Measurements from ENCODE around the gene HSPB7.
"Not testable (repeated sequence)": the region's sequence is repeated elsewhere in the genome, so short reads cannot be mapped to it uniquely, and the experiment has no call there.

HSPB7 gene

DNA sequence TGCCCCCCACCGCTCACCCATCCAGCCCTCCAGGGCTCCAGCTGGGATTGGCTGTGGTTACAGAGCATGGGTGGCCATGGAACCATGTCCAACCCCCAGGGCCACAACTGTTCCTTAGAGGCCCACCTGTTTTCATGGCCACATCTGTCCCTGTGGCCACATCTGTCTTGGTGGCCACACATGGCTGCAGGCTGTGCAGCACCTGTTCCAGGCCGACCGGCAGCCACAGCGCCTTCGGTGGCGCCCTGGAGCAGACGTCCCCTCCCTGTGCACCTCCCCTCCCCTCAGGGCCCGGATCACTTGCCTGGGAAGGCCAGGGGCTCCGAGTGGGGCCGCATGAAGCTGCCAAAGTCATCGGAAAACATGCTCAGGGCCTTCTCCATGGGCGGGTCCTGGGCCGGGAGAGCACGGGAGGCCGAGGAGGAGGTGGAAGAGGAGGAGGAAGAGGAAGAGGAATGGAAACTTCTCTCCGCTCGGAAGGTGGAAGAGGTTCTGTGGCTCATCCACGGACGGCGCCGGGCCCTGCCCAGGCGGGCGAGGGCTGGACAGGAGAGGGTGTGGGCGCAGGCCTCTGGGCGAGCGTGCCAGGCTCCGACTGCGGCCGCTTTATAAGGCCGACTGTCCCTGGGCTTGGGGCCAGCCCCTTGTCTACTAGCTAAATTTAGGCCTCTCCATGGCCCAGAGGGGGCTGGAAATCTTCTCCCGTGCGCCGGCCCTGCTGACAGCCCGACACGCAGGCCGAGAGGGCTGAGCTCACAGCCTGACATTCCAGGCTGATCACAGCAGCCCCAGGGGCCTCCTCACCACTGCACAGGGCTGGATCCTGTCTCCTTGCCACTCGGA is at the start of gene HSPB7:
Gene HSPB7, minus strand, starts transcription at position 583 of the 843 bp plus-strand sequence. Its CDS starts 80 bp downstream, at position 503.
- DNase-seq = no peak

DNA sequence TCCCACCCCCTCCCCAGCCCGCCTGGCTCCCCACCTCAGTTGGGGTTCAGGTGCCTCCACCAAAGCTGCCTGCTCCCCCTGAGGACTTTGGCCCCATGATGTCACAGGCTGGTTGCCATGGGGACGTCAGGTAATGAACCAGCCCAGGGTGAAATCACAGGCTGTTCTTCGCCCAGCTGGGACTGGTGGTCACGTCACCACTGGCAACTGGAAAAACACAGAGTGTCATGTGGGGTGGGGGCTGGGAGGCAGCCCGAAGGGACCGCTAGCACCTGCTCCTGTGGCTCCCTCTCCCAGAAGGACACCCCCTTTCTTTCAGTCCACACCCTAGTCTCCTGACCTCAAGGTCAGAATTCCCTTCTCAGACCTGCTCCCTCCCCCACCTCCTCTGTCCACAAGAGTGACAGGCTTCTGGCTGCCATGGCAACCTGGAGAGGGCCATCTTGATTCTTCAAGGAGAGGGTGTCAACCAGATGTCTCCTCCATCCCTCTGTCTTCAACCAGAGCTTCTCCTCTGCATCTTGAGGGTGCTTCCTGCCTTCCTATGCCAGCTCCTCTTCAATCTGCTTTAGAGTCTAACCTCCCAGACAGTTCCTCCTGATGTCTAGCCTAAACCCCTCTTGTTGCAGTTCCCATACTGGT is 49.4 kb upstream of the HSPB7 start:
- DNase-seq = no peak

DNA sequence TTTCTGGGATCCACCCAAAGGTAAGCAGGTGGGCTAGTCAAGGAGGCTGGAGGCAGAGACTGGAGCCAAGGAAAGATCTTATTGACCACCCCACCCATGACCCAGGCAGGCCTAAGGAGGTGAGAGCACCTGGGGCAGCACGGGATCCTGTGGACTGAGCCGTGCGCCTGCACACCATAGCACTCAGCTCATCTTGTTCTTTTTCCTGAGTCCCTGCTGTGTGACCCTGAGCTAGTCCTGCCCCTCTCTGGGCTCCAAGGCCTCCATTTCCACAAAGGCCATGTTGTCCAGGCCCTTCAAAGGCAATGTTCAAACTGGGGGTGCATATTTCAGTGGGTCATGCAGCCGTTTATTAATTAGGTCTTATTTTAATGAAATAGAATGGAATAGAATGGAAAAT is 48.4 kb upstream of the HSPB7 start:
- DNase-seq = no peak

DNA sequence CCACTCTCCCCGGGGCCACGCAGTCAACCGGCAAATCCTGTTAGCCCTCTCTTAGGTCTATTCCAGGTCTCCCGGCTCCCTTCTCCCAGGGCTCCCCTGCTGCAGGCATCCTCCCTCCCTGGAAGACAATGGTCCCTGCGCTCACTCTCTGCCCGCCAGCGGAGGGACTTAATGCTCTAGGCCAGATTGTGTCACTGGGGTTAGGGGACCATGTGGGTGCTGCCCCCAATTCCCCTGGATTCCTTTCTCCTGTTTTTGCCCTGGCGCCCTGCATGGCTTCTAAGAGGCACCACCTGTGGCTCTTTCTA is 47.4 kb upstream of the HSPB7 start:
- no peak for DNase-seq

DNA sequence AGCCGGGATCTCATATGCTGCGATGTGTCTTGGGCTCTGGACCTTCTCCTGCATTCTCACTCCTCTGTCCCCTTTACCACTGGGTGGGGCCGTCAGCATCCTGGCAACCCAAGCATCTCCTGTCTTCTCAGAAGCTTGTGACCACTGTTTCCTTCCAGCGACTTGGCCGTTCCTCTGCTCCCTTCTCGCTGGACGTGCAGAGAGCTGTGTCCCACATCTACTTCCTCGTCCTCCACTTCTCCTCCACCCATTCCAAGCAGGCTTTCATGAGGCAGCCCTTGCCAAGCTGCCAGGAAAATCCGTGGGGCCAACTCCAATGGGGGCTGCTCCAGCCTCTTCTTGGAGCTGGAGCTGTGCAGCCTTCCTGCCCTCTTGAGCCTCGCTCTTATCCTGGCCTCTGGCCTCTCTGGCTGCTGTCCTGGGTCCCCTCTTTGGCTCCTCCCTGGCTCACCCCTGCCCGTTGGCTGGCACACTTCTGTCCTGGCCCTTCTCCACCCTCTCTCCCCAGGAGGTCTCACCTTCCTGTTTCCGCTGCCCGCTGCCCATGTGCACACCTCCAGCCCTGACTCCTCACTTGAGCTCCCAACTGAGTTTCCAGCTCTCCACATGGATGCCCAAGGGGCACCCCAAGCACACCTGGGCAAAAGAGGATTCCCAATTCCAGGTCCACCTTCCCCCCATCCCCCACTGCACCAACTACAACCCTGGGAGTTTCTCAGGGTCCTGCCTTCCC is 46.9 kb upstream of the HSPB7 start:
- no peak for DNase-seq

DNA sequence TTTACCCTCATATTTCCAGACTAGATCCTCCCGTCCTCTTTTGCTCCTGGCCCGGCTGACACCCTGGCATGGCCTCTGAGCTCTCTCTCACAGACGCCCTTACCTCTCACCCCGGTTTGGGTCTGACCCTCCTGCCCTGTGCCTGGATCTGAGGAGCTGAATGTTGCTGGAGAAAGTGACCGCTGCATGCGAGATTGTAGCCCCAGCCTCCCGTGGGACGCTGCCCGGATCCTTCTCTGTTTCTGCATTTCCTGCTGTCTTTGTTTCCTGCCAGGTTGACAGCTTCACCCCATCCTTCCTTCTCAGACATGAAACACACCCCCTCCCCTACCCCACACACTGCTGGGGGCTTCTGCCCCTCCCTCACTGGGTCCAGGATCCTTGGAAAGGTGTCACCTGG is 46.1 kb upstream of the HSPB7 start:
- no peak for DNase-seq

DNA sequence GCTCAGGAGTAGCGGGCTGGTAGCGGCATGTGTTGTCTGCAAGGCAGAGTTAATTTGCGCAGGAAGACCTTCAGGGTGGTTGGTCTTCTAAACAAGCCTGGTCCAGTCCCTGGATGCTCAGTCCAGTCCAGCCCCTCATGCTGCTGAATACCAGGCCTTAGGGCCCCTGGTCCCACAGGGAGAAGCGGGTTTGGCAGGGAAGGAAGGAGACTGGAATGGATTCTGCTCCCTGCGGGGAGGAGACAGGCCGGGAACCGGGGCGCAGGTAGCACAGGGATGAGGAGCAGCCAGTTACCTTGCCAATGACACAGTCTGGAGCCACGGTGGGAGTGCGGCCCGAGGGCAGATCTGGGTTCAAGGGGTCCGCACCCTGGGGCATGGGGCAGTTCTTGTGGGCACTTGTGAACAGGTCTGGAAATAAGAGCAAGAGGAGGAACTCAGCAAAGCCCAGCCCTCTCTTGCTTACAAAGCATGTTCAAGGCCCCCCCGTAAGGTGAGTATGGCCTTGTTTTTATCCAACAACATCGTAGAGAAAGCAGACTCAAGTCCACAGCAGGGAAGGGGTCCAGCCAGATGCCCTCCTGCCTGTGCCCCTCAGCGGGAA is 45.5 kb upstream of the HSPB7 start:
- DNase-seq = no peak

DNA sequence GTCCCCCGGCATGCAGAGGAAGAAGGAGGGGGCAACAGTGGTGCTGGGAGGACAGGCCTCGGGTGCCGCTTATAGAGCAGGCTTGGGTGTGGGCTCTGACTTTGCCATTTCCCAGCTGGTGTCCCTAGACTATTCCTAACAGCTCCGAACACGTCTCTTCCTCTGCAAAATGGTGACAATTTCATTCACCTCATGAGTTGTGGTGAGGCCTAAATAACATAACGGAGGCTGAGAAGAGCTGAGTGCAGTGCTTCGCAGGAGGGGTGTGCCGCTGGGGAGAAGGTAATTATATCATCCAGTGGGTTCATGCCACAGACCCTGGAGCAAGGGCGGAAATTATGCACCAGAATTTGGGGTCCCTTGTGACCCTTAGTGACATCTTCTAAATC is 44.8 kb upstream of the HSPB7 start:
- DNase-seq = not testable (repeated sequence)

DNA sequence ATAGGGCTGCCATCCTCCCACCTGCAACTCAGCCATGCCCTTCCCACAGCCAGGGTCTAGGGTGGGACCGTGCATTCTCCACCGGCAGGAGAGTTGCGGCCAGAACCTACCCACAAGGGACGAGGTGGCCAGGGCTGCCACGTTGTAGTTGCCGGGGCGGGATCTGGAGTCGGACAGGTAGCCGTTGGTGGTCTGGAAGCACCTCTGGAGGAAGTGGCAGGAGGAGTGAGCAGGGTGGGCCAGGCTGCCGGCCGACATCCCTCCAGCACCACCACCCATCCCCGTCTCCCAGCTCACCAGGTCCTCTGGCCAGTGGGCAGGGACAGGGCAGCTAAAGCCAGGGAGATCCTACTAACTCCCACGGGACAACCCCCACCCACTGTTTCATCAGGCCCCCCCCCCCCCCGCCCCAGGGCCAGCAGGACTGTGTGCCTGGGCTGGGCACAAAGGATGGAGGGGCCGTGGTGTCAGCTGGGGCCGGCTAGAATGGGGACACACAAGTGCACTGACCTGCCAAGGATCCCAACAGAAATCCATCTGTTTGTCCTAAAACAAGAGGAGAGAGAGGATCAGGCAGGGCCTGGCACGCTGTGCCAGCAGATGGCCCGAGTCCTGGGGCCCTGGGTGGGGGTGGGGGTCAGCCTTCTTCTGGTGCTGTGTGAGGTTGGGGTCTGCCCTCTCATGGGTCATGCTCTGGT is 44.3 kb upstream of the HSPB7 start:
- DNase-seq = not testable (repeated sequence)

DNA sequence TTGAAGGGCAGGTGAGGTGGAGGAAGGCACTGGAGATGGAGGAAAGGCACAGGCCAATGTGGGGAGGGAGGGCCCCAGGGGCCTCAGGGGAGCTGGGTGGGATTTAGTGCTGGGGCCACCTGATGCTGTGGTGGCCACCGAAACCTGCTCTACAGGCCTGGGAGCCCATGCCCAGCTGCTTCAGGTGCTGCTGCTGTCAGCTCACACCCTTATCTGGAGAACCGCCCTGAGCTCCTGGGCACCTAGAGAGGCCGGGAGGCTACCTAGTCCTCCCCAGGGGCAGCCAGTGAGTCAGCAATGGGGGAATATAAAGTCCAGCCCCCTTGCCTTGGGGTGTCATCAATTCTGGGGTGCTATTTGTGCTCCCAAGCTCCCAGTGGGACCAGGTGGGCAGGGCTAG is 43.4 kb upstream of the HSPB7 start:
- no peak for DNase-seq

DNA sequence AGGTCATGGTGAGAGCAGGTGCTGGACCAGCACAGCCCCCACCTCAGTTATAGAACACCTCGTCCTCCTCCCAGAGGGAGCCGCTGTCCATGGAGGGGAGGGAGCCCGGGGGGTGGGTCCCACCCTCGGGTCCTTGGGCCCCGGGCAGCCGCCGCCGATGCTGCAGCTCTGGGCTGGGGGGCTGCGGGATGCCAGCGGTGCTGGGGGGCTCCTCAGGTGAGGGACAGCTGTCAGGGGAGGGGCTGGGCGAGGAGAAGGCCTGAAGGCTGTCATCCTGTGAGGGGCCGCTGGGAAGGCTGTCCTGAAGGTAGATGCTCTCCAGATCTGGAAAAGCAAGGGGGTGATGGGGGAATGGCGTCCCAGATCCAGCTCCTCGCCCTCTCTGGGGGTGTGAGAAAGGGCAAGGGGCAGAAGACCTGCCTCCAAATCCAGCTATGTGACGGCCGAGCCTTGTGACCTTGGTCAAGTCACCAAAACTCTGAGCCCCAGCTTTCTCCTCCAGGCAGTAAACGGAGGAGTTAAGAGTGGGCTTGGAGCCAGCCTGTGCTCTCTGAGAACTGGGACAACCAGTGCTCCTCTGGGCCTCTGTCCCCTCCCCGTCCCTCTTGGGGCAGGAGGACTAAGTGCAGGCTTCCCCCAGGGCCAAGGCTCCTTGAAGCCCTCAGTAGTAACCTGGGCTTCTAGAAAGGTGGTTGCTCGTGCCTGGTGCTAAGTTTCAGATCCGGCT is 40.7 kb upstream of the HSPB7 start:
- not testable (repeated sequence) for DNase-seq

DNA sequence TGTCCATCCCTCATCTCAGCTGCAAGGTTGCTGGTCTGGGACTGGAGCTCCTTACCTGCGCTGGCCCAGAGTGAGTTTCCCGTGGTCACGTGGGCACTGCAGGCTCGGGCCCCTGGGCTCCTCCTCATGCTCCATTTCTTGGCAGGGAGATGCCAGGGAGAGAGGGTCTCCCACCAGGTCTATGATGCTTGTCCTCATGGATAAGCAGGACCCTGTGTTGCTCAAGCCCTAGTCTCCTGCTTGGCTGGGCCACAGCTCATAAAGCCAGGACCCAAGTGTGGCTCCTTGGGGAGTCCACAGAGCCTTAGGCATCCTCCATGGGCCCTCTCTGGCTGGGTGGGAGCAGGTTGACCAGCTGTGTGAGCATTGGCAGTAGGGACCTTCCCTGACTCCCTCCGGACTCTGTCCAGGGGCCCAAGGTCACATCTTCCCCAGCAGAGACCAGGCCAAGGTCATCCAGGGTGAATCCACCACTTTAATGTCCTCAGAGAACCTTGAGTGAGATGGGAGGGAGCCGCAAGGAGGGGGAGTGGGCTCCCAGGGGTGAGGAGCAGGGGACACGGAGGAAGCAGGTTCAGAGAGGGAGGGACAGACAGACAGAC is 39.6 kb upstream of the HSPB7 start:
- not testable (repeated sequence) for DNase-seq

DNA sequence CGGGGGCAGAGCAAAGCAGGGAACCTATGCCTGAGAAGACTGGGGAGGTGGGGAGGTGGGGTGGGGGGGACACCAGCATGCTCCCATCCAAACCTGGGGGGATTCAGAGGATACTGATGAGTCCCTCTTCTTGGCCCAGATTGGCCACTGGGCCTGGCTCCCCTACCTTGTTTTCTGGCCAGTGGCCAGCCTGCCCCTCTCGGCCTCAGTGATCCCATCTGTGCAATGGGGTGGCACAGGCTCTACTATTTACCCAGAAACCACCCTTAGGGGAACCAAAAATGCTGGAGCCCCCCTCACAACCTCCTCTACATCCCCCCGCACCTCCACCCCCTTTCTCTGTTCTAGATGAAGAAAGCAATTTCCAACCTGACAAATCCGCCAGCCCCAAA is 38.7 kb upstream of the HSPB7 start:
- not testable (repeated sequence) for DNase-seq

DNA sequence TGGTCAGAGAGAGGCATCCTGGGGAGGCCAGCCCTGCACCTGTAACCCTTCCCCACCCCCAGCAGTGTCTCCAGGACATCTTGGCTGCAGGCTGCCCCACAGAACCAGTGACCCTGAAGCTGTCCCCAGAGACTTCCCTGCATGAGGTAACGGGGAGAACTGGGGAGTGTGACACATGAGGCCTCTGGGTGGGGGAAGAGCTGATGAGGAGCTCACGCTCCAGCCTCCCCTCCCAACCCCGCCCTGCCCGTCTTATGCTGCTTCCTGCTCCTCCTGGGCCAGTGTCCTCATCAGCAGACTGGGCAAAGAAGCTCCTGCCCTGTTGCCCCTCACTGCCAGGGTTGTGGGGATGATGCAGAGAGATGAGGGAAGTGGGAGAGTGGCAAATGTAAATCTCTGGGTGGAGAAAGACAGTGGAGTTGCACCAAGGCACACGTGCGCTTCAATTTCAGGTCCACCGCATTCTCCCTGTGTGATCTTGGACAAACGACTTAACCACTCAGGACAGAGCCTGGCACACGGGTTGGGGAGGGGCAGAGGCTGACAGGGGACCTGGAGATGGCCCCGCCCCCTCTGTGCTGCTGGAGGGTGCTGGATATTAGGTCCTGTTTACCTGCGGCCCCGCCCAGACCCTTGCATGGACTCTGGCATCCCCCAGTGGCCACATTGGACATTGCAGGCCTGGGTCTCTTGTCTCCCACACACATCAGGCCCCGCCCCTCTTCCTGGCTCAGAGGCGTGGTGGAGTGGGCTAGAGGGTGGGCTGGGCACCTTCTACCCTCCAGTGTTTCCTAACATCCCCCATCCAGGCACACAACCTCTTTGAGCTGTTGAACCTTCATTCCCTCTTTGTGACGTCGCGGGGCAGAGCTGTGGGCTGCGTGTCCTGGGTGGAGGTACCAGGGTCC is 38.0 kb upstream of the HSPB7 start:
- DNase-seq = peak; percentile 86

DNA sequence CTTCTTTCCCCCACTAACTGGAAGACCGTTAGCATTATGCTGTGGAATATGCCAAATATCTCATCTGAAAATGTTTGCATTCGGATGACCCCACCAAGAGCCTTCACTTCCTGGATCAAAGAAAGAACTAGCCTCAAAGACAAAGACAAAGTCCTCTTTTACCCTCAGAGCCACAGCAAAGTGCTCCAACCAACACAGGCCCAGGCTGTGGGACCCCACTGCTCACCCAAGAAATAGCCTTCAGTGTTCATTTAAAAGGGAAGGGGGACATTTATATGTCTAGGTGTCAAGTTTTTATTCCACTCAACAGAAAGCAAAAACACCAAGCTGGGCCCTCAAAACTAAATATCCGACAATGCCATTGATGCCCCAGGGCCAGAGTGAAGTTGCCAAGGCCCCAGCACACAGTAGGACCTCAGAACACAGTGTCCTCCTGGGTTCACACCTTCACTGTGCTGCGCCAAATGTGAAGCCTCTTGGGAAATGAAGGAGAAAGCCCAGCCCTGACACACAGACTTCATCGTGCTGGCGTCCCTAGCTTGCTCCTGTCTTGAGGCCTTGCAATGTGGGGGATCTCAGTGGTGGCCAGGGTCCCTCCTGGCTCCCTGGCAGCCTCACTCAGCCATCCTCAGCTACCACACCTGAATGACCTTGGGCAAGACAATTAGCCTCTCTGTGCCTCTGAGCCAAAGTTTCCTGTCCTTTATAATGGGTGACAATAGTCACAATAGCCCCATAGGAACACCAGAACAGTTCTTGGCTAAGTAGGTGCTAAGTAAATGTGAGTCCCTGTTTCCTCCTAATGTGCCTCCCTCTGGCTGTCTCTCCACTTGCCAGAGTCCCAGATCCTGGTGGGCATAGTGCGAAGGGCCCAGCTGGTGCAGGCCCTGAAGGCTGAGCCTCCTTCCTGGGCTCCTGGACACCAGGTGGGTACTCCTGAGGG is 37.0 kb upstream of the HSPB7 start:
- no peak for DNase-seq

DNA sequence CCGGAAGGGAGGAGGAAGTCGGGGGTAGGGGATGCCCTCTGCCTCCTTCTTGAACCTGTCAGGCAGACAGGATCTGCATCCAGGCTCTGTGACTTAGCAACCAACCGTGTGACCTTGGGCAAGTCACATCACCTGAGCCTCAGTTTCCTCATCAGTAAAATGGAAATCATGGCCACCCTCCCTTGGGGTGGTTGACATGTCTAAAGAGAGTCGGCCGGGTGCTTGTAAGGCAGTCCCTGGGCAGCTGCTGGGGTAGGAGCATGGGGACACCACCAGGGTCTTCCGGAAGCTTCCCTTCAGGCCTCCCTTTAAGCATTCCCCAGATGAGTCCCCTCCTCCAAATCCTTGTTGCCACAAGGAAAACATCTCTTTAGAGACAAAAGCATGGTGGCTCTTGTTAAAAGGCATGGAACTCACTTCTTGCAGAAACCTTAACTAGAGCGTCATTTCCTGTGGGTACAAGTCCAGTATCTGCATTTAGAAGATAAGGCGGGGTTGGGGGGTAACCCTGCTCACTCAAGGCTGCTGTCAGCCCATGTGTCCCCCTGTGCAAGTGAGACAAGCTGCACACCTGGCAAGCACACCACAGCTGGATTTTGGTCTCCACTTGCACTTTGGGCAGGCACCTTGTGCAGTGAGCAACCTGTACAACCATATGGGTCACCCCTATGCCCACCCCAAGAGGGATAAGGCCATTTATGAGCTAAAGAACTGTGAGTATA is 36.1 kb upstream of the HSPB7 start:
- no peak for DNase-seq

DNA sequence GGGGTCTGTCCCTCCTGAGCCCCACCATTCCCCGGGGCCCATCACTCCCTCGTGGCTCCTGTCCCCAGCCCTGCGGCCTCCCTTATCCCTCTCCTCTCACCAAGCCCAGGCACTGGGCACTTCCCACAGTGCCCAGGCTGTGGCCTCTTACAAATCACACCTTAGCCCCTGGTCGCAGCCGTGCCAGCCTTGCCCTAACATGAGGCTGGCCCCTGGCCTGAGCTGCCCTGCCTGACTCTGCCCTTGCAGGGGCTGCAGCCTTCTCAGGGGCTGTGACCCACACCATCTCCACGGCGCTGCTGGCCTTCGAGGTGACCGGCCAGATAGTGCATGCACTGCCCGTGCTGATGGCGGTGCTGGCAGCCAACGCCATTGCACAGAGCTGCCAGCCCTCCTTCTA is 34.1 kb upstream of the HSPB7 start:
- not testable (repeated sequence) for DNase-seq

DNA sequence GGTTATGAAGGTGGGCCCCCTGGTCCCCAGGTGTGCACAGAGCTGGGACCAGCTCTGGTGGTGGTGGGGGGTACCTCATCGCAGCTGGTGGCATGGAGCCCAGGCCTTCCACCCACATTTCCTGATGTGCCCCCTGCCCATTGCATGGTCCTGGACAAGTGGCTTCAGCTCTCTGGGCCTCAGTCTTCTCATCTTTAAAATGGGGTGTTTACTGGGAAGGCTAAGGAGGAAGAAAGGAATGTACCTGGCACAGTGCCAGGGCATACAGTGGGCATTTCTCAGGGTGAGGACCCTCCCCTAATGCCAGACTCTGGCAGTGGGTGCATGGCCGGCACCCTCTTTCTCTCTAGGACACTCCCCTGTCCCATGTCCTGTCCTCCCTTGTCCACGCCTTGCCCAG is 33.2 kb upstream of the HSPB7 start:
- DNase-seq = no peak

DNA sequence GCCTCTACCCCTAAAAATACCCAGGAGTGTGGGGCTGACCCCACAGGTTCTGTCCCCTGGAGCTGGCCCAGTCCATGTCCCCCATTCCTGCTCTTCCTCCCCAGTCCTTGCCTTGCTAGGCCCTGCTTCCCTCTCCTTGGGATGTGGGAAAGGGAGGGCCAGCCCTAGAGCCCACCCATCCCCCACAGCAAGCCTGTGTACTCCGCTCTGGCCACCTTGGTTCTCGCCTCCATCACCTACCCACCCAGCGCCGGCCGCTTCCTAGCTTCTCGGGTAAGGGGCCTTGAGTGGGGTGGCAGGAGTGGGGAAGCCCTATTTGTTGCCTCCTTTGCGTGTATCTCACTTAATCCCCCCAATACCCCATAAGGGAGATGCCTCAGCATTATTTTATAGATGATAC is 32.5 kb upstream of the HSPB7 start:
- no peak for DNase-seq
